ENCODE data around the gene TNS4.

The TNS4 gene

GRCh38 chr17:40487371-40488020 lies 13.9 kb downstream of the TNS4 start:
- DNase-seq, result no peak

- no peak for DNase-seq
Measured at GRCh38 chr17:40486522-40487370, 14.7 kb downstream of the TNS4 start.

- no peak for DNase-seq
Measured at GRCh38 chr17:40485851-40486521, 15.4 kb downstream of the TNS4 start.

- DNase-seq, result no peak
Measured at GRCh38 chr17:40484973-40485530, 16.4 kb downstream of the TNS4 start.

GRCh38 chr17:40484285-40484972 lies 17.0 kb downstream of the TNS4 start:
- no peak for DNase-seq

- no peak for DNase-seq
Measured at GRCh38 chr17:40483679-40484078, 17.7 kb downstream of the TNS4 start.

- DNase-seq, result no peak
Measured at GRCh38 chr17:40482722-40483121, 18.7 kb downstream of the TNS4 start.

GRCh38 chr17:40481106-40481505 lies 20.3 kb downstream of the TNS4 start:
- no peak for DNase-seq

GRCh38 chr17:40480501-40481003 lies 20.9 kb downstream of the TNS4 start:
- DNase-seq, result peak; percentile 71

GRCh38 chr17:40479754-40480480 lies 21.5 kb downstream of the TNS4 start:
- no peak for DNase-seq

- no peak for DNase-seq
Measured at GRCh38 chr17:40478486-40478885, 22.9 kb downstream of the TNS4 start.

GRCh38 chr17:40477796-40478195 lies 23.6 kb downstream of the TNS4 start:
- DNase-seq, result no peak

GRCh38 chr17:40475234-40475908 lies 26.1 kb downstream of the TNS4 start:
- no peak for DNase-seq

- peak; percentile 47 for DNase-seq
Measured at GRCh38 chr17:40474419-40475002, 26.9 kb downstream of the TNS4 start.

GRCh38 chr17:40473573-40474365 lies 27.7 kb downstream of the TNS4 start:
- no peak for DNase-seq

GRCh38 chr17:40472733-40473452 lies 28.5 kb downstream of the TNS4 start:
- peak; percentile 40 for DNase-seq

GRCh38 chr17:40471846-40472732 lies 29.3 kb downstream of the TNS4 start:
- DNase-seq, result no peak
